HG03442 (cell line): Measurements from ENCODE around the gene GPR37L1.

Source experiments
- ATAC-seq: cut with Tn5 transposase; IDR thresholded peaks from one replicate; pipeline ENCODE4 v1.9.1; 2021; ENCODE audit warnings: mild to moderate bottlenecking, moderate library complexity; ENCODE audit not compliant: unreplicated experiment

The GPR37L1 gene

DNA sequence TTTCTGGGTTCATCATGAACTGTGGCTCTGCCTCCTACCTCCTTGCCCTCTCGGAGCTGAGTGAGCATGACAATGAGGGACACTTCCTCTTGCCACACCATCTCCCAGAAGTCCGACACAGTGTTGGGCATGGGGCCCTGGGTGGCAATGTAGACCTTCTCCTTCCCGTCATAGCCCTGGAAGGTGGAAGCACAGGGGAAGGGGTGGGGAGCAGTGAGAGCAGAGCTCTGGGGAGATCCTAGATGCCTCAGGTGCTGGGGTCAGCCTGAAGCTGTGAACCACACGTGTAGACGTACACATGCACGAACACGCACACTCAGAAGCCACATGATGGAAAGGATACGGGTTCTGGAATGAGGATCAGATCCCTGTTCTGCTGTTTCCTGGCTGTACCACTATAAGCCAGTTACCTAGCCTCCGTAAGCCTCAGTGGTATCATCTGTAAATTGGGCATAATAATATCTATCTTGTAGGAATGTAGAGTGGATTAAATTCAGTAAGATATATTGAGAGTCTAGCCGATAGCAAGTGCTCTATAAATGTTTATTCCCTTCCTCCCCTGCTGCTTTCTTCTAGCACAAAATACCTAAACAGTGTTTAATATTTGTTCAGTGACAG is 31.5 kb downstream of the GPR37L1 start:
- ATAC-seq = no peak

DNA sequence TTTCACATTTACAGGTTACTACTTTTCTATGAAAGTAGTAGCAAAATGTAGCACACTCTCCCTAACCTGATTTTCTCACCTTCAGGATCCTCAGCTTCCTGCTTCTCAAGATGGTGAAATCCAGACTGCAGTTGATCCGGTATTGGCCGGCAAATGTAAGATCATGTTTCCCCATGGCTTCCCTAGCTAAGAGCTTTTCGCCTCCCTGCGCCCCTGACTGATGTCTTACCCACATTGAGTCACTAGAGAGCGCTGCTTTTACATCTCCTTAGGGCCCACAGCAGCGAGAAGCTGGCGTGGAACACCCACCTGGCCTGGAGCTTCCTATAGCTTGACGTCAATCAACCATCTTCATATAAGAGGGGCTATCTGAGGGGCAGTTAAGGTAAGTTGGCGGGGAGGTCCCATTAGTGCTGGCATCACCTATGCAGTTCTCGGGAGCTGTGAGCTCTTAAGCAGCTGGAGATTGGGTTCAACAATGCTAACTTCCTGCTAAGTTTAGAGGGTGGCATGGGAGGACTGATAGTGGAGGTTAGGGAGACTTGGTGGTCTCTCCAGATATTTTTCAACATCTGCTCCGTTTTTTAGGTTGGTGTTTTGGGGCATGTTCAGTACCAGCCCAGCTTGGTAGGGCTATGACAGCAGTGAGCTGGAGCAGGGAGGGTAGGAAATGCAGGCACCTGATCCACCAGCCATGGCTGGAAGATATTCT is 32.2 kb downstream of the GPR37L1 start:
- no peak for ATAC-seq

DNA sequence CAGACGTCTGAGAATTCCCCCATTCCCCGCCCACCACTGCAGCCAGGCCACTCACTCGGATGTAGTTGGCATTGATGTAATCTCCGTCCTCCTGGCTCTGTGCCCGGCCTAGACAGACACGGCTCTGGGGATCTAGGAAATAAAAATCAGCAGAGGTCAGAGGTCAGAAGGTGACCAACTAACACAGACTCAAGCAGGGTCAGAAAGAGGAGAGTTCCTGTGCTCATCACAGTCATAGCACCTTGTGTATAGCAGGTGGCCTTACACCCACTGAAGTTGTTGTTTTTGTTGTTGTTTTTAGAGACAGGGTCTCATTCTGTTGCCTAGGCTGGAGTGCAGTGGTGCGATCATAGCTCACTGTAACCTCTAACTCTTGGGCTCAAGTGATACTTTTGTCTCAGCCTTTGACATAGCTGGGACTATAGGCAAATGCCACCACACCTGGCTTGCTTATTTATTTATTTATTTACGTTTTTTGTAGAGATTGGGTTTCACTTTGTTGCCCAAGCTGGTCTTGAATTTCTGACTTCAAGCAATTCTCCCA is 32.8 kb downstream of the GPR37L1 start:
- no peak for ATAC-seq

DNA sequence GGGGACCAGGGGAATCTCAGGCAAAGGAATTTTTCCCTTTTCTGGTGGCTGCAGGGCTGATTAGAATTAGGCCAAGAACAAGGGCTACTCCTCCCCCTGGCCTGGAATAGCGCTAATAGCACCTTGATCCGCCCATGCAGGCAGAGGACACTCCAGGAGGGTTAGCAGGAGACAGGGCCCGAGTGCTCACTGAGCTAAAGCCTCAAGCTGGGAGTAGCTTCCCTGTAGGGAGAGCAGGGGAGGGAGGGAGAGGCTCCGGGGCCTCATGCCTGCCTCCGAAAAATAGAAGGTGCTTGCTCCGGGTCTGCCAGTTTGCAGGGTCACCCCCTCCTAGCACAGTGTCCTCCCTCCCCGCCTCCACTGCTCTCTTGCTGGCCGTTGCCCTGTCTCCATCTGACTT is 33.9 kb downstream of the GPR37L1 start:
- ATAC-seq = no peak

DNA sequence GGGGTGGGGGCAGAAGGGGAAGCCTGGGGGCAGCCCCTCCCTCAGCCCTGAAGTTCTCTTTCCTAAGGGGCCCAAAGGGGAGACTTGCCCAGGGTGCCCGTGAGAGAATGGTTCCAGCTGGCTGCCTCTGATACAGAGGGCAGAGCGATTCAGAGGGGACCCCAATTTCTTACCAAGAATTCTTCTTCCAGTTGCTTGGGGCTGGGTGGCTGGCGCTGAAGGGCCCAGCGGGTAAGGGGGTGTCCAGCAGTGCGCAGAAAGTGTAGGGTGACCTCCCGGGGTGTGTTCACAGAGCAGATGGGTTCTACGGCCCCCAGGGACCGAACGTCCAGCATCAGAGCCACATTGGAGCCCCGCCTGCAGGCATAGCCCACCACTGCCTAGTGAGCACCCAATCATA is 35.2 kb downstream of the GPR37L1 start:
- ATAC-seq = no peak

DNA sequence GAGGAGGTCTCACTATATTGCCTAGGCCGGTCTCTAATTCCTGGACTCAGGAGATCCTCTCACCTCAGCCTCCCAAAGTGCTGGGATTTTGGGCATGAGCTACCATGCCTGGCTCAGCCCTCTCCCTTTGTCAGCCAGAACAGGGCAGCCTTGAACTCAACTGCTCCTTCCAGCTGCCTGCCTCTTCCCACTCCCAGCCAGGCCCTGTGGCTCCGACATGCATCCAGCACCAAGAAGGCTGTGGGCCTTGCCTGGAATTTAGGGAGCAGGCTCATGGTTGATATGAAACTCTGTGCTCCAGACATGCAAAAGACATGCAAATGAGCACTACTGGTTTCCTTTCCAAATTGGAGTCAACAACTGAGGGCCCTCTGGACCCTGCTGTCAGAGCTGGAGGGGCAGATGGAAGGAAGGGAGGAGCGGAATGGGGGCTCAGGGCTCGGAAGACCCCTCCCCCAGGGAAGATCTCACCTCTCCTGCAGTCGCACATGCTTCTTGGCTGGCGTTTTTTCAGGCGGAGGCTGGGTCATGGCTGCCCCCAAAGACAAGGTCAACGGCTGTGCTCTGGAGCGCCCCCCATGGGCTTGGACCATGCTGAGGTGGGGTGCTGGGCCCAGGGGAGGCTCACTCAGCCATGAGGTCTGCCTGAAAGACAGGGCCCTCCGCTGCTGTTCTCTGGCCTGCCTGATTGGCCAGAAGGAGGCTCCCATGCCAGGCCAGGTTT is 36.3 kb downstream of the GPR37L1 start:
- ATAC-seq = no peak

DNA sequence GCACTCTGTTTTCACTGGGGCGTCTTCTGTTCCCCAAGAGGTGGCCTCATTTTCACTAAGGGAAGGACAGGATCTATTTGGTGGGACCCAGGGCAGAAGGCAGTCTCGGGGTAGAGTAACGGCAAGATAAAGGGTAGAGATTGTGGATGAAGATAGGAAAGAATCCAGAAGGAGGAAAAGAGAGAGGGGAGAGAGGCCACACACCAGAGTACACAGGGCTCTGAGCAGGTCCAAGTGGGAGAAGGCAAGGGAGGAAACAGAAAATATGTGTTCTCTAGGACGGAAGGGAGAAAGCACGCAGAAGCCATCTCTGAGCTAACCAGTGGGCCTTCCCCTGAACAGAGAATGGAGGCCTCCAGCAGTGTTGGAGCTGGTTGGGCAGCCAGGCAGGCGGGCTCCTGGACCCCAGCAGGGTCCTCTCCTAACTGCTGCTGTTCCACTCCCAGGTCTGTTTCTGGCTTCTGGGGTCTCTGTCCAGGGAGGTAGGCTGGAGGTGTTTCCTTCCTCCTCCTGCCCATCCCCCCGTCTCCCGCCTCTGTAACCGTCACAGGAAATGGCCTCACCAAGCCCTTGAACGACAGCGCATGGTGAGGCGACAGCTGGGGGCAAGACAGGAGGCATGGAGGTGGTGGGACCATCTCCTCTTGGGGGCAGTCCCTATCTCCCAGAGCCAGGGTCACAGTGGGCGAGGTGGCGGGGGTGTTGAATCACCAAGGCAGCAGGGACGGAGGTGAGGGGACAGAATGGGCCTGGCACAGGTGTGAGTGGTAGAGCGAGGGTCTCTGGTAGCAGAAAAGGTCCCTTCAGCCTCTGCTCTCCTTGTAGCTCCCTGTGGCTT is 37.0 kb downstream of the GPR37L1 start:
- no peak for ATAC-seq

DNA sequence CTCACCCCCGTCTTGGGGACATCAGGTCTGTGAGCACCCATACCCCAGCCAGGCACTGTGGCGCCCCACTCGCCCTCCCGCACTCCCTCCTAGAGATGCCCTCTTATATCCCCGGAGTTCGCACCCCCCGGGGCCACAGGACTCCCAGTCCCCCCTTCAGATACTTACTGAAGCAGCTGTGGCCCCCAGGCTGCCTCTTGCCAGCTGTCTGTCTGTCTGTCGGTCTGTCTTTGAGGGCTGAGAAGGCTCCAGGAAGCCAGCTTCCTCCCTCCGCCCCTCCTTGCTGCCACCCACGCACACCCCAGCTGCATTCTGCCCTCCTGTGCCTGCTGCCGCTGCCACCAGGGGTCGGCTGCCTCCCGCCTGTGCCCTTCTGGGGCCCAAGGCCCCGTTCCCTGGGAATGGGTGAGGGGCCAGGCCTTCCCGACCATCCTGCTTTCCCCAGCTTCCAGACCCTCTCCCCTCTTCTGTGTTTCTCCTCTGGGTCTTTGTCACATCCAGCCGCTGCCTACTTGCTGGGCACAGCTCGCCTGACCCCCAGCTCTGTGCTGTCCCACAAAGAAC is 37.7 kb downstream of the GPR37L1 start, which contains the start of gene PTPN7:
PTPN7 (minus strand) TSS at position 226 of the 564 bp plus-strand sequence. CDS start 1,200 bp downstream, outside the sequence.
- peak; percentile 43 for ATAC-seq

DNA sequence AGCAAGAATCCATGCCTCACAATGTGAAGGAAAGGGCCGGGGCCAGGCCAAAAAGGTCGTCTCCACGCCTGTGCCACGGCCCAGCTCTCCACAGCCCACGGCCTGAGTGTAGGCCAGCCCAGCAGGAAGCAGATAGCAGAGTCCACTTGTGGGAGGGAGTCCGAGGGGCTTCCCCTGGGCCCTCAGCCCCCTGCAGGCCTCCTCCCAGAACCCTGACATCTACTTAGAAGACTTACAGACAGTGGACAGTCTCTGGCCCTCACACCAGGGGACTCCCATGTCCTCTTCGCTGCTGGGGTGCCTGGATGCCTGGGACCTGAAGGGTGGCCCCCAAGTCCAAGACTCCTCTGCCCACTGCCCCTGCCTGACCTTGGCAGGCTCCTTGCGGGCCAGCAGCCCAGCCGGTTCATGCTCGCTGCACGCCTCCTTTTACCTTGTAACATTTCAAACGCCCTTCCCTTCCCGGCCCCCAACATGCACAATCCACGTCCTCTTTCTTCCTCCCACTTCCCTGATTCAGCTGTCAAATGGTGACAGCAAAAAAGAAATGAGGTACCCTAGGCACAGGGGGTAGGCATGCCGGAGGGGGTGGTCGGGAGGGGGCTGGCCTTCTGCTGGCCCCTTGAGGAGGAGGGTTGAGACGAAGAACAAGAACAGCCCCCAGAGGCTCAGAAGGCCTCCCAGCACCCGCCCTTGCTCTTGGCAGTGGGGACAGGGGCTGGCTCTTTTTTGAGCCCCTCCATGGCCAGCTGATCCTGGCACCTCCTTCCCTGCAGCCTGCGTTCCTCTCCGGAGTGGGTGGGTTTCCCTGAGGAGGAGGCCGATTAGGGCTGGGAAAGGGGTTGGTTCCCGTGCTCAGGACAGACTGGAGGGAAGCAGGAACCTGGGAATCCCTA is 38.7 kb downstream of the GPR37L1 start:
- ATAC-seq = no peak

DNA sequence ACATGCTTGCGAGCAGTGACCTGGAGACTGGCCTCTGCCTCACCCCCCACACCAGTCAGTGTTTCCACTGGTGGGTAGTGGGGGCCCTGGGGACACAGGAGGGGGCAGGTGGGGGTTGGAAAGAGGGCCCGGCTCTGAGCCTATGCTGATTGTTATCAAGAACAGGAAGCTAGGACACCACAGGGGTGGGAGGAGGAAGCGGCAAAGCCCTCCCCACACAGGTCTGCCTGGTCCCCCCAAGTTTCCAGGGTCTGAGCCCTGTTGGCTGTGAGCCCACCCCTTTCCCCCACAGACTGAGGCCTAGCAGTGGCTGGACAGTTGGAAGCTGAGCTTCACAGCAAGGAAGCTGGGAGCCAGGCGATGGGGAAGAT is 39.3 kb downstream of the GPR37L1 start:
- ATAC-seq = no peak

DNA sequence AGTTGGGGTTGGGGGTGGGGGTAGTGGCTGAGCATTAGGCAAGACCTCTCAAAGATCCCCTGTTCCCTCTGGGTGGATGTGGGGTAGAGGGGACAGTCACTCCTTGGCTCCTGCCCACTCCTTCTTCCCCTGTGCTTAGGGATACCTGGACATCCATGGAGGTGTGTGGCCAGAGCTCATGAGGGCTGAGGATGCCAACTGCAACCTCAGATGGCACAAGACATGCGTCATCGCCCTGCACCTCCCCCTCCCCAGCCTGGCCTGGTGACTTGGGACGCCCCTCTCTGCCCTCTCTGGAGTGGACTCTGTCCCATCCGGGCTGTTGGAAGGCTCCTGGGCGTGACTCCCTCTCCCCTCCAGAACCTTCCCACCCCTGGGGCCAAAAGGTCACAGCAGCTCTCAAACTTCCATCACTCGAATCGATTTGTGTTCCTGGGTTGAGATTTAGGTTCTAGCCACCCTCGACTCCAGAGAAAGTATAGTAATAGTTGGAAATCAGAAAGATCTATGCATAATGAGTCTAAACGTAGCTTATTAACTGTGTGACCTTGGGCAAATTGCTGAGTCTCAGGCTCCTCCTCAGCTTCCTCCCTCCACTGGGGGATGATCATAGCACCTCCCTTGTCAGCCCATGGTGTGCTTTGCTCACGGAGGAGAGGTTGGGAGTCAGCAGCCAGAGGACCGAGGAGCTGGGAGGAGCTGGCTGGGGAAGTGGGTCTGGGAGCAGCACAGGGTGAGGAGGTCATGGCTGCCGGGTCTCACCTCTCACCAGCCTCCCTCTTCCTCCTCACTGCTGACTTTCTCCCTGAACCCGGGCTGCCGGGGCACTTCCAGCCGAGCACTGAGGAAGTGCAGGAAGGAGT is 39.9 kb downstream of the GPR37L1 start:
- no peak for ATAC-seq

DNA sequence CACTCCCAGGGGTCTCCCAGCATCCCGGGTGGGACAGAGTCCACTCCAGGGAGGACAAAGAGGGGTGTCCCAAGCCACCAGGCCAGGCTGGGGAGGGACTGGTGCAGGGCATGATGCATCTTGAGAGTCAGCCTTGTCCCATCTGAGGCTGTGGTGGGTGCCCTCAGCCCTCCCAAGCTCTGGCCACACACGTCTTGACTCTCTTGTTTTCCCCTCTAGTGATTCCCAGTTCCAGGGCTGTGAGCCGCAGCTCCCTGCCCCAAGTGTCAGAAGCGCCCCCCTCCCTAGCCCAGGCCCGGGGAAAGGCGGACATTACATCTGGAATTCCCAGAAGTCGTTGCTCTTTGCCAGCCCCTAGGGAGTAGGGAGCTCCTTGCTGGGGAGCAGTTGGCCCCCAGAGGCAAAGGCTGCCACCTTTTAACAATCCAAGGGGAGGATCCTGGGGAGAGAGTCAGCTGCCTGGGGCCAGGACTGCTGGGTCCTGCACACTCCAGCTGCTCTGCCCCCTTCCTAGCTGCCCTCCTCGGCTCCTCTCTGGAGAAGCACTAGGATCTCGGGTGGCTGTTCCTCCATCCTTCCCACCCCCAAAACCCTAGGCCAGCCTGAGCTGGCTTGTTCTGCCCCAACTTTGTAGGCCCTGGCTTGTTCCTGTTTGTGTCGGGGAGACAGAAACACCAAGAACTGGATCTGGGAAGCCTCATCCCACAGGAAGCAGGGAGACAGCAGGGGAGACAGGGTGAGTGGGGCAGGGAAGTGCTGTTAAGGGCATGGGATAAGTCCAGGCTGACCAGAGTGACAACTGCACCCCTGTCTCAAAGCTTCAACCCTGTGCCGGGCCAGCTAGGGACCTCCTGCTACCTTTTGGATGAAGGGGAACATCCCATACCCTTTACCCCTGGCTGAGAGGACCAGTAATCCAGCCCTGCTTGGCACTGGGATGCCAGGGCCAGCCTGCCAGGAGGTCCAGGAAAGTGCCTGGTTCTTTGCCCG is 40.9 kb downstream of the GPR37L1 start:
- ATAC-seq = no peak

DNA sequence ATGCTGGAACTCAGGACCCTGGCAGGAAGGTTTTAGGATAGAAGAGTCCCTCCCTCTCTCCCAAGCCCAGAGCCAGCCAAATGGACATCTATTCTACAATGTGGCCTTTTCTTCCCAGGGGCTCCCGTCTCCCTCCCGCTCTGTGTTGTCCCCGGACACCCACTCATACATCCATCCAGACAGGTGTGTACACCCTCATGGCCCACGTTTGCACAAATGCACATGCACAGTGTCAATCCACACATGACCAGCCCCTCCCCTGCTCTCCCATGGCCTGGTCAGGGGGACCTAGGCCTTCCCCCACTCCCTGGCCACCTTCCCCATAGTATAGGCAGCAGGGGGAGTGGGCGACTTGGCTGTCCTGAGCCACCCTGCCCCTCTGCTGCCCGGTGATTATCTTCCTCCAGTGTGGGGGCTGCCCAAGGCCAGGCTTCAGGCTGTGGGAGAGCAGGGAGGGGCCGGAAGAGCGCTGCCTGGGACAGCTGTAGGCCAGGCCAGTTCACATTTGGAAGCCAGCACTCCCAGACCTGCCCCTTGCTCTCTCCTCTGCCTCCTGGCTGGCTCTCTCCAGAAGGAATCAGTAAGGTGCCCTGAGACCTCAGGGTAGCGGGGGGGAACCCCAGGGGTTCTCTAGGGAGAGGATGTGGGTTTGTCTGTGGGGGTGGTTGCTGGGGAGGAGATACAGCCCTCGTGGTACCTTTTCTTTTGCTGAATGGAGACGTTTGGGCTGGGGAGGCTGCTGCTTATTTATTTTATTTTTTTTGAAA is 41.7 kb downstream of the GPR37L1 start:
- ATAC-seq = peak; percentile 42

DNA sequence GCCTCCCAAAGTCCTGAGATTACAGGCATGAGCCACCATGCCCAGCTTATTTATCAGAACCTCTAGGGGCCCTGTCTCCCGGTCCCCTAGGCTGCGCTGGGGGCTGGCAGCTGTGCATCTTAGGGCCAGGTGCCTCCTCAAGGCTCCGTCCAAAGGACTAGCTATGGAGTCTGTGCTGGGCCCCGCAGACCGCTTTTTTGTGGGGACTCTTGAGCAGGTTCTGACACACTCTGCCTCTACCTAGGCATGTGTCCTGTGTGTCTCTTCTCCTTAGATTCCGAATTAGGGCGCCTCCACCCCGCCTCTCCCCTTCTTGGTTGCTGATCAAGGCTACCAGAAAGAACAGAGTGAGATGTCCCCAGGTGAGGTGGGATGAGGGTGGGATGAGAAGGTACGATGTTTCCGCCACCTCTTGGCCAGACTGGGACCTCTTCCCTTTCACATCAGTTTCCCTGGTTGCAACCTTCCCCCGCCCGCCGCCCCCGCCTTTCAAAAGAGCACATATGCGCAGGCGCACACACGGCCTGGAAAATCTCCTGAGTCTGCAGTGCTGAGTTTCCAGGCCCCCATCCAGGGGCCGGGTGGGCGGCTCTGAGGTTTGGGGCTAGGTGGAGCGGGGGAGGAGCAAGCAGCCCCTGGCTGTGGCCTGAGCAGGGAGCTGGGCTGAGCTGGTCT is 42.7 kb downstream of the GPR37L1 start:
- ATAC-seq = no peak

DNA sequence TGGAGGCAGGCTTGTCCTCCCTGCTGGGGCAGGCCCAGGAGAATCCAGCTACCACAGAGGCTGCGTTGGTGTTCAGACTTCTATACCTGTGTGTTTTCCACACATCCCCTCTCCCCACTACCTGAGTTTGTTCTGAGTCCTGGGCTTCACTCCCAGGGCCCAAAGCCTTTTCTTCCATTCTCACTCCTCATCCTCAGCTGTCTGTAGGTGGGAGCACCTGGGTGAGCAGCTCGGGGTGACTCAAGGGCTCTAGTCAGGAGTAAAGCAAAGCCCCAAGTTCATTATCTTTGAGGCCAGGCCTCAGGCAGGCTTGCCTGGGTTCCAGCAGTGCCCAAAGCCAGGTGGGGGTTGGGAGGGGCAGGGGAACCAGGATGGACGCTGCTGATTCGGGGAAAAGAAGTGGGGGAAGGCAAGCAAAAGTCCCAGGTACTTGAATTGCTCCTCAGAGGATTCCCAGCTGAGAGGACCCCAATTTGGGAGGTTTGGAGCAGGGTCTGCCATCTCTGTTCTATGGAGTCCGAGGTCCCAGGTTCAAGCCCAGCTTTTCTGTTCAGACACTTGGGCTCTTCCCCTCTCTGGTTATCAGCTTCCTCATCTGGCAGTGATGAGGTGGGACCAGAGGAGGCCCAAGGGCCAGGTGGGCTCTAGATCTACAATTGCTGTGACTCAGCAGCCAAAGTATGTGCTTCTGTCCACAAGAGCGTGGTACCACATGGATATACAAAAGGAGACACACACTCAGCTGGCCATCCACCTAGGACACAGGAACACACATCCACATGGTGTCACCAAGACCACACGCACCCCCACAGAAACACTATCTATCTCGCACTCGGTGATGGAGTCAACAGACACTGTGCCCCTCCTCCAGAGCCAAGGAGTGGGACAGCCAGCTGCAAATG is 43.5 kb downstream of the GPR37L1 start:
- no peak for ATAC-seq
